GM12878 (cell line): Measurements from ENCODE around the gene PADI3. TPM values are rescaled to one million over a fixed set of nuclear protein-coding genes. Genes with fewer than 3 reads are reported as not detected.

ENCODE experiments used
- ATAC-seq: fragments of 200-7000 bp; cut with Tn5 transposase; 3 replicates; pipeline ENCODE4 v1.9.1; 2020; ENCODE audit warnings: mild to moderate bottlenecking, moderate library complexity
- BruUV-seq: library from RNA; stranded (reverse); fragments of 400-500 nt; replicated peaks from 2 replicates; lab custom pipeline; 2021; lab: Mats Ljungman, UMichigan
- CTCF ChIA-PET: fragments of 300-600 bp; sonication (Branson Sonifier 250); formaldehyde crosslinking; extraction: SDS; loops from one replicate; lab custom pipeline; 2021; ENCODE audit warnings: inconsistent platforms; lab: Yijun Ruan, JAX
- POLR2A ChIA-PET: fragments of 350-600 bp; formaldehyde crosslinking; extraction: SDS; loops from one replicate; lab custom pipeline; 2021; ENCODE audit warnings: inconsistent platforms; lab: Charles Lee
- RAD21 ChIA-PET: fragments of 300-600 bp; sonication (Branson Sonifier 250); formaldehyde crosslinking; loops from one replicate; lab custom pipeline; 2023; ENCODE audit warnings: antibody characterized with exemption; ENCODE audit not compliant: unreplicated experiment; lab: Charles Lee
- SMC1A ChIA-PET: fragments of 300-600 bp; sonication (Branson Sonifier 250); formaldehyde crosslinking; loops from one replicate; lab custom pipeline; 2023; ENCODE audit not compliant: unreplicated experiment, uncharacterized antibody; lab: Charles Lee
- DNase-seq: peaks from one replicate; pipeline ENCODE4 v3.0.0-alpha.2; 2011; ENCODE audit warnings: low read depth, low spot score
- FAIRE-seq: peaks from 3 replicates; lab custom pipeline; 2011; peaks lifted over from hg19 to GRCh38; lab: Jason Lieb, UNC
- H2AFZ ChIP-seq: 2 replicates; pipeline ENCODE4 v1.6.0; 2011; ENCODE audit warnings: low read depth, low read length, control low read depth; ENCODE audit not compliant: control insufficient read depth
- H3K27ac ChIP-seq: 2 replicates; pipeline ENCODE4 v1.5.1; 2011; ENCODE audit warnings: control low read depth; ENCODE audit not compliant: control insufficient read depth, insufficient read depth
- H3K27me3 ChIP-seq, 2 experiments: replicated peaks in 1 of 2; 2 replicates each; pipeline versions ENCODE4 v1.6.0 to v1.6.1; 2011; ENCODE audit warnings: low read length in 1 of 2; ENCODE audit not compliant: control insufficient read depth in 2 of 2, insufficient read depth in 2 of 2
- H3K36me3 ChIP-seq, 2 experiments: 2 replicates each; pipeline ENCODE4 v1.5.1; 2011; ENCODE audit warnings: low read length in 1 of 2; ENCODE audit not compliant: control insufficient read depth in 2 of 2, insufficient read depth in 2 of 2
- H3K4me1 ChIP-seq: 2 replicates; pipeline ENCODE4 v1.6.1; 2011; ENCODE audit warnings: mild to moderate bottlenecking, low read length, moderate library complexity, mixed read lengths; ENCODE audit not compliant: control insufficient read depth, insufficient read depth
- H3K4me2 ChIP-seq: 2 replicates; pipeline ENCODE4 v1.6.0; 2011; ENCODE audit warnings: control low read depth; ENCODE audit not compliant: control insufficient read depth, insufficient read depth
- H3K4me3 ChIP-seq: fragments of 200-600 bp; sonication (generic); 2 replicates; pipeline ENCODE4 v1.5.1; 2016
- H3K79me2 ChIP-seq: 2 replicates; pipeline ENCODE4 v1.6.0; 2011; ENCODE audit warnings: low read length; ENCODE audit not compliant: control insufficient read depth, insufficient read depth
- H3K9ac ChIP-seq: 2 replicates; pipeline ENCODE4 v1.8.0; 2011; ENCODE audit warnings: low read length, control low read depth, mixed read lengths; ENCODE audit not compliant: control insufficient read depth, insufficient read depth
- H3K9me3 ChIP-seq: replicated peaks from 3 replicates; pipeline ENCODE4 v1.5.1; 2011; ENCODE audit warnings: mild to moderate bottlenecking, low read length; ENCODE audit not compliant: control insufficient read depth, insufficient read depth
- H4K20me1 ChIP-seq: 2 replicates; pipeline ENCODE4 v1.6.0; 2011; ENCODE audit not compliant: control insufficient read depth, insufficient read depth
- CUX1 ChIP-seq: IDR thresholded peaks from 2 replicates; pipeline ENCODE4 v1.6.1; 2012; ENCODE audit warnings: improper control_type of control experiment, low read depth, low read length; ENCODE audit not compliant: insufficient replicate concordance
- HDAC6 ChIP-seq: fragments of 200-600 bp; sonication (generic); IDR thresholded peaks from one replicate; pipeline ENCODE4 v1.8.0; 2017; ENCODE audit warnings: antibody characterized with exemption; ENCODE audit not compliant: unreplicated experiment
- MTA3 ChIP-seq: IDR thresholded peaks from 2 replicates; pipeline ENCODE4 v1.6.1; 2012; ENCODE audit warnings: low read length, inconsistent platforms, borderline replicate concordance
- NFYA ChIP-seq: IDR thresholded peaks from 2 replicates; pipeline ENCODE4 v1.6.1; 2011; ENCODE audit warnings: low read depth, mild to moderate bottlenecking, low read length, improper control_type of control experiment, borderline replicate concordance
- POLR2AphosphoS5 ChIP-seq: IDR thresholded peaks from 2 replicates; pipeline ENCODE4 v1.6.1; 2011; ENCODE audit warnings: mild to moderate bottlenecking, low read length, inconsistent platforms
- TCF3 ChIP-seq: IDR thresholded peaks from 2 replicates; pipeline ENCODE4 v1.6.1; 2012; ENCODE audit warnings: low read depth, mild to moderate bottlenecking, low read length, borderline replicate concordance; ENCODE audit not compliant: insufficient read depth
- ZBED1 ChIP-seq: IDR thresholded peaks from 2 replicates; pipeline ENCODE4 v1.6.1; 2016; ENCODE audit warnings: borderline replicate concordance
- WGBS: methylation state at CpG from one replicate; pipeline ENCODE4 v1.1.6; 2016; ENCODE audit warnings: low lambda C conversion rate; ENCODE audit not compliant: insufficient replicate concordance, insufficient coverage; ENCODE audit errors: missing lambda C conversion rate; 5-methylcytosine and 5-hydroxymethylcytosine counted together
- in situ Hi-C: fragments of 300-500 bp; cut with MboI; formaldehyde crosslinking; loops from 9 replicates; pipeline ENCODE4 v1.14.3; 2018; ENCODE audit warnings: mixed read lengths
- intact Hi-C: fragments of 100-400 bp; cut with micrococcal nuclease; formaldehyde crosslinking; loops from one replicate; pipeline ENCODE4 v1.14.2; 2022; ENCODE audit not compliant: unreplicated experiment
- polyA plus RNA-seq, 11 experiments: library from polyadenylated mRNA; depleted of rRNA in 4 of 11; unstranded in 6 of 11; stranded (reverse) in 5 of 11; fragments of >200 nt; fragmentation: Nextera tagmentation in 4 of 11; fragmentation: Illumina TruSeq in 1 of 11; extraction: Ambion mirVana in 4 of 11; extraction: Trizol in 1 of 11; gene quantifications; 1 replicate in 1 of 11; 2 replicates in 10 of 11; pipeline versions ENCODE4 v1.2.1 to v1.2.3, GENCODE V29; 2011 to 2016; ENCODE audit warnings: inconsistent platforms in 2 of 11, missing spikeins in 2 of 11, low read depth in 1 of 11
- total RNA-seq, 4 experiments: library from RNA; depleted of rRNA in 3 of 4; stranded (reverse); fragments of >200 nt in 3 of 4; fragmentation: Illumina TruSeq in 1 of 4; extraction: Trizol in 1 of 4; gene quantifications; 2 replicates each; pipeline versions ENCODE4 v1.2.1 to v1.2.3, GENCODE V29; 2013 to 2021

The PADI3 gene
- total and polyA plus RNA-seq, 10 of the 15 experiments (the other 5 are each of a cell fraction or from before 2014, with no cell fraction given), result 0.01 TPM; not detected in 9

- Histone ChIP-seq H3K4me1 (no peaks in the 10 kb centered on the region), H3K27me3 (no peaks in the 10 kb centered on the region; a peak in 1 of 4 replicates), H3K27ac (no peak overlapping the region), H2AFZ (no peak overlapping the region), H3K4me2 (no peak overlapping the region), H3K36me3 (no peaks in the 10 kb centered on the region), H3K9me3 (no peaks in the 10 kb centered on the region; the same call in 2 of the 3 replicates), H3K9ac (no peak overlapping the region), H4K20me1 (no peaks in the 10 kb centered on the region), H3K4me3 (no peak overlapping the region), H3K79me2 (no peaks in the 10 kb centered on the region)
- FAIRE-seq, result no peak
- SMC1A ChIA-PET, result no interaction called here
- intact Hi-C loops (no loop called here), in situ Hi-C loops (no loop called here)
- RAD21 ChIA-PET, result no interaction called here
- no TSS peak for BruUV-seq
- 41% methylated on average over 5 of the region's 5 CpGs for WGBS
- CTCF ChIA-PET, result no interaction called here
- no peak for ATAC-seq
- no peak for DNase-seq
- TF ChIP-seq NFYA (no peak), CUX1 (no peak), MTA3 (no peak), ZBED1 (no peak), HDAC6 (no peak), POLR2AphosphoS5 (no peak), TCF3 (no peak)
- POLR2A ChIA-PET, result no interaction called here
Measured at GRCh38 chr1:17301767-17302166, 52.9 kb downstream of the PADI3 start.
